Measurements from ENCODE around the gene WSCD1. TPM values are rescaled to one million over a fixed set of nuclear protein-coding genes. Genes with fewer than 3 reads are reported as not detected.

WSCD1 gene
- total RNA-seq, 1 experiment from 2014 or later = 0.28 TPM

DNA sequence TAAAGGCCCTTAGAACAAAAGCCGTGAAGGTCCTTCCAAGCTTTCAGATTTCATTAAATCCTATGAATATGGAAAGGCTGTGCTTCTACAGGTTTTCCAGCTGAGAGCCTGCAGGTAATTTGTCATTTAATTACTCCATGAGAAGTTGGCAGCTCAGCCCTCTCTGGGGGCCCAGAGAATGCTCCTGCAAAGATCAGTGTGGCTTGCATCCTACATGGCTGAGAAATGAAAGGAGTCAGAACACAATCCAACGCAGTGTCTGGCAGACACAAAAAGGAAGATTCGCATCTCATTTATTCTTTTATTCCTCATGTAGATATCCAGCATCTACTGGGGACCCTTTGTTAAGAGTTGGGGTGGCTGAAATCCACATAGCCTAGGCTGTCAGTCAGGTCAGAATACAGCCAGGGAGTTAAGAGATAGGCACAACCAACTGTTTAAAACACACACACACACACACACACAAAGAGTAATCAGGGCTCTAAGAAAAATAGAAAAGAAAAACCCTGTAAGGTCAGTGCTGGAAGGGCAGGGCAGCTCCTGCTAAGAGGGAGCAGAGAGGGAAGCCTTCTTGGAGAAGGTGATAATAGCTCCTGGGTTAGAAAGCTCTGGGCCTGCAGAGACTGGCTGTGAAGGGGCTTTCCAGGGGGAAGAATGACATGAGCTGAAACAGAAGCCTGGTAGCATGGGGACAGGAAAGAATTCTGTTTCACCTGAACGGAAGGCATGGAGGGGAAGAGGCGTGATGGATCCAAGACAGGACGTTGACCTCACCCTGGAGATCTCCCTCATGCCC lies 46.9 kb upstream of the WSCD1 start:
- no TSS peak for BruUV-seq (replicated peaks)
- DNase-seq (ENCODE audit: low spot score) = no peak
- CTCF ChIA-PET = no interaction called here

GRCh38 chr17:6024576-6024975 lies 45.6 kb upstream of the WSCD1 start:
- Histone ChIP-seq H3K4me1 (ENCODE audit: insufficient read depth, low read length, poor library complexity, severe bottlenecking) (no peaks in the 10 kb centered on the region), H3K27me3 (replicated peaks; ENCODE audit: insufficient read depth, low read depth, low read length, poor library complexity) (peaks cover 99% of the 10 kb centered on the region), H3K36me3 (ENCODE audit: insufficient read depth, low read length, poor library complexity, severe bottlenecking) (no peaks in the 10 kb centered on the region), H3K9me3 (ENCODE audit: low read depth, low read length, poor library complexity, severe bottlenecking) (no peaks in the 10 kb centered on the region), H3K27ac (ENCODE audit: low read depth, low read length, poor library complexity, severe bottlenecking) (no peak overlapping the region), H3K4me3 (ENCODE audit: low read depth, low read length, poor library complexity, severe bottlenecking) (no peak overlapping the region)
- ChIA-PET CTCF (no interaction called here), POLR2A (ENCODE audit: low non-redundant PET) (no interaction called here)
- no peak for TF ChIP-seq EZH2 (IDR thresholded peaks at IDR 0.05; ENCODE audit: borderline replicate concordance, low read depth, low read length, poor library complexity, severe bottlenecking)
- TF ChIP-seq, protein P1, sequence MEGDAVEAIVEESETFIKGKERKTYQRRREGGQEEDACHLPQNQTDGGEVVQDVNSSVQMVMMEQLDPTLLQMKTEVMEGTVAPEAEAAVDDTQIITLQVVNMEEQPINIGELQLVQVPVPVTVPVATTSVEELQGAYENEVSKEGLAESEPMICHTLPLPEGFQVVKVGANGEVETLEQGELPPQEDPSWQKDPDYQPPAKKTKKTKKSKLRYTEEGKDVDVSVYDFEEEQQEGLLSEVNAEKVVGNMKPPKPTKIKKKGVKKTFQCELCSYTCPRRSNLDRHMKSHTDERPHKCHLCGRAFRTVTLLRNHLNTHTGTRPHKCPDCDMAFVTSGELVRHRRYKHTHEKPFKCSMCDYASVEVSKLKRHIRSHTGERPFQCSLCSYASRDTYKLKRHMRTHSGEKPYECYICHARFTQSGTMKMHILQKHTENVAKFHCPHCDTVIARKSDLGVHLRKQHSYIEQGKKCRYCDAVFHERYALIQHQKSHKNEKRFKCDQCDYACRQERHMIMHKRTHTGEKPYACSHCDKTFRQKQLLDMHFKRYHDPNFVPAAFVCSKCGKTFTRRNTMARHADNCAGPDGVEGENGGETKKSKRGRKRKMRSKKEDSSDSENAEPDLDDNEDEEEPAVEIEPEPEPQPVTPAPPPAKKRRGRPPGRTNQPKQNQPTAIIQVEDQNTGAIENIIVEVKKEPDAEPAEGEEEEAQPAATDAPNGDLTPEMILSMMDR (conservative IDR thresholded peaks at IDR 0.05; ENCODE audit: low read depth, low read length) = no peak
- intact Hi-C loops (cut with micrococcal nuclease; ENCODE audit: unreplicated experiment) = no loop called here
- DNase-seq (ENCODE audit: low spot score) = no peak
- BruUV-seq (replicated peaks) = no TSS peak

More for the DNA sequence above, 46.9 kb upstream of the WSCD1 start:
- TF ChIP-seq, protein P1 (conservative IDR thresholded peaks at IDR 0.05; ENCODE audit: low read depth, low read length) = no peak
- TF ChIP-seq EZH2 (IDR thresholded peaks at IDR 0.05; ENCODE audit: borderline replicate concordance, low read depth, low read length, poor library complexity, severe bottlenecking) = no peak
- Histone ChIP-seq H3K4me3 (ENCODE audit: low read depth, low read length, poor library complexity, severe bottlenecking) (no peak overlapping the region), H3K27me3 (replicated peaks; ENCODE audit: insufficient read depth, low read depth, low read length, poor library complexity) (peaks cover 97% of the 10 kb centered on the region), H3K27ac (ENCODE audit: low read depth, low read length, poor library complexity, severe bottlenecking) (no peak overlapping the region), H3K9me3 (ENCODE audit: low read depth, low read length, poor library complexity, severe bottlenecking) (no peaks in the 10 kb centered on the region), H3K36me3 (ENCODE audit: insufficient read depth, low read length, poor library complexity, severe bottlenecking) (no peaks in the 10 kb centered on the region), H3K4me1 (ENCODE audit: insufficient read depth, low read length, poor library complexity, severe bottlenecking) (no peaks in the 10 kb centered on the region)
- POLR2A ChIA-PET (ENCODE audit: low non-redundant PET) = no interaction called here
- intact Hi-C loops (cut with micrococcal nuclease; ENCODE audit: unreplicated experiment) = no loop called here

- ChIA-PET POLR2A (ENCODE audit: low non-redundant PET) (no interaction called here), CTCF (no interaction called here)
- no peak overlapping the region for H3K4me3 ChIP-seq (ENCODE audit: low read depth, low read length, poor library complexity, severe bottlenecking)
- intact Hi-C loops (cut with micrococcal nuclease; ENCODE audit: unreplicated experiment) = no loop called here
- BruUV-seq (replicated peaks) = no TSS peak
- TF ChIP-seq, protein P1 (conservative IDR thresholded peaks at IDR 0.05; ENCODE audit: low read depth, low read length) = no peak
- TF ChIP-seq EZH2 (IDR thresholded peaks at IDR 0.05; ENCODE audit: borderline replicate concordance, low read depth, low read length, poor library complexity, severe bottlenecking) = no peak
- DNase-seq (ENCODE audit: low spot score) = no peak
- H3K36me3 ChIP-seq (ENCODE audit: insufficient read depth, low read length, poor library complexity, severe bottlenecking) = no peaks in the 10 kb centered on the region
- H3K4me1 ChIP-seq (ENCODE audit: insufficient read depth, low read length, poor library complexity, severe bottlenecking) = no peaks in the 10 kb centered on the region
- H3K9me3 ChIP-seq (ENCODE audit: low read depth, low read length, poor library complexity, severe bottlenecking) = no peaks in the 10 kb centered on the region
- H3K27ac ChIP-seq (ENCODE audit: low read depth, low read length, poor library complexity, severe bottlenecking) = no peak overlapping the region
- peaks cover 84% of the 10 kb centered on the region for H3K27me3 ChIP-seq (replicated peaks; ENCODE audit: insufficient read depth, low read depth, low read length, poor library complexity)
Measured at GRCh38 chr17:6027342-6028024, 42.7 kb upstream of the WSCD1 start.
